PFSK-1 (cell line): ENCODE data around the gene AGPAT3.

Experiments used
- FOXP2 ChIP-seq: optimal IDR thresholded peaks from 2 replicates; pipeline ENCODE3; 2011; ENCODE audit warnings: borderline replicate concordance, control low read depth, inconsistent platforms; ENCODE audit not compliant: insufficient read depth; ENCODE audit errors: extremely low read length, extremely low read depth
- POLR2AphosphoS5 ChIP-seq: IDR thresholded peaks from 2 replicates; pipeline ENCODE4 v1.6.1; 2012; ENCODE audit warnings: low read depth, mild to moderate bottlenecking, control low read depth, low read length, moderate library complexity
- SIN3A ChIP-seq: IDR thresholded peaks from 2 replicates; pipeline ENCODE4 v1.6.1; 2012; ENCODE audit warnings: mild to moderate bottlenecking, low read length, moderate library complexity, borderline replicate concordance; ENCODE audit not compliant: insufficient read depth
- TAF1 ChIP-seq: IDR thresholded peaks from 2 replicates; pipeline ENCODE4 v1.6.1; 2012; ENCODE audit warnings: low read length, control low read depth, borderline replicate concordance; ENCODE audit not compliant: insufficient read depth
- TF ChIP-seq, protein P1 (sequence below), 2 experiments: IDR thresholded peaks; 2 replicates each; pipeline versions ENCODE4 v1.6.1 to v1.8.0; 2011 to 2012; ENCODE audit warnings: low read depth in 2 of 2, low read length in 2 of 2, control low read depth in 1 of 2, inconsistent platforms in 1 of 2, mild to moderate bottlenecking in 1 of 2, moderate library complexity in 1 of 2; ENCODE audit not compliant: insufficient read depth in 1 of 2

DNA sequence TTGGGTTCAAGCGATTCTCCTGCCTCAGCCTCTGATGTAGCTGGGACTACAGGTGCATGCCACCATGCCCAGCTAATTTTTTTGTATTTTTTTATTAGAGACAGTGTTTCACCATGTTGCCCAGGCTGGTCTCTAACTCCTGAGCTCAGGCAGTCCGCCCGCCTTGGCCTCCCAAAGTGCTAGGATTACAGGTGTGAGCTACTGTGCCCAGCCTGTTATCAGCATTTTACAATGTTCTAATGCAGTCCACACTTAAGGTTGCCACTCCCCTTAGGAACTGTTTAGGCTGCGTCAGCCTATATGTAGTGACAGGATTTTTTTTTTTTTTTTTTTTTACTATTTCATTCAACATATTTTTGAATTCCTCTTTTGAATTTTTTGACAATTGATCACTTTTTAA, 30.2 kb downstream of the AGPAT3 start:
- TF ChIP-seq TAF1 (no peak), POLR2AphosphoS5 (no peak), SIN3A (no peak), FOXP2 (no peak)
- TF ChIP-seq, protein P1, sequence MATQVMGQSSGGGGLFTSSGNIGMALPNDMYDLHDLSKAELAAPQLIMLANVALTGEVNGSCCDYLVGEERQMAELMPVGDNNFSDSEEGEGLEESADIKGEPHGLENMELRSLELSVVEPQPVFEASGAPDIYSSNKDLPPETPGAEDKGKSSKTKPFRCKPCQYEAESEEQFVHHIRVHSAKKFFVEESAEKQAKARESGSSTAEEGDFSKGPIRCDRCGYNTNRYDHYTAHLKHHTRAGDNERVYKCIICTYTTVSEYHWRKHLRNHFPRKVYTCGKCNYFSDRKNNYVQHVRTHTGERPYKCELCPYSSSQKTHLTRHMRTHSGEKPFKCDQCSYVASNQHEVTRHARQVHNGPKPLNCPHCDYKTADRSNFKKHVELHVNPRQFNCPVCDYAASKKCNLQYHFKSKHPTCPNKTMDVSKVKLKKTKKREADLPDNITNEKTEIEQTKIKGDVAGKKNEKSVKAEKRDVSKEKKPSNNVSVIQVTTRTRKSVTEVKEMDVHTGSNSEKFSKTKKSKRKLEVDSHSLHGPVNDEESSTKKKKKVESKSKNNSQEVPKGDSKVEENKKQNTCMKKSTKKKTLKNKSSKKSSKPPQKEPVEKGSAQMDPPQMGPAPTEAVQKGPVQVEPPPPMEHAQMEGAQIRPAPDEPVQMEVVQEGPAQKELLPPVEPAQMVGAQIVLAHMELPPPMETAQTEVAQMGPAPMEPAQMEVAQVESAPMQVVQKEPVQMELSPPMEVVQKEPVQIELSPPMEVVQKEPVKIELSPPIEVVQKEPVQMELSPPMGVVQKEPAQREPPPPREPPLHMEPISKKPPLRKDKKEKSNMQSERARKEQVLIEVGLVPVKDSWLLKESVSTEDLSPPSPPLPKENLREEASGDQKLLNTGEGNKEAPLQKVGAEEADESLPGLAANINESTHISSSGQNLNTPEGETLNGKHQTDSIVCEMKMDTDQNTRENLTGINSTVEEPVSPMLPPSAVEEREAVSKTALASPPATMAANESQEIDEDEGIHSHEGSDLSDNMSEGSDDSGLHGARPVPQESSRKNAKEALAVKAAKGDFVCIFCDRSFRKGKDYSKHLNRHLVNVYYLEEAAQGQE (IDR thresholded peaks at IDR 0.05; ENCODE audit: insufficient read depth in 1 of 2, low read depth in 2 of 2, low read length in 2 of 2), result no peak
